Stimulated activated CD8-positive, alpha-beta memory T cell treated with anti-CD3 and anti-CD28 coated beads, Interleukin-7, amount 100 ng/mL, for 48 hours (primary cell): ENCODE results near the gene TBATA.

Experiments
- DNase-seq, 2 donors: peaks; one replicate each; pipeline ENCODE4 v3.0.0-alpha.2; 2020; ENCODE audit warnings: low read depth in 1 of 2; ENCODE audit errors: extremely low read depth in 1 of 2

Gene TBATA

DNA sequence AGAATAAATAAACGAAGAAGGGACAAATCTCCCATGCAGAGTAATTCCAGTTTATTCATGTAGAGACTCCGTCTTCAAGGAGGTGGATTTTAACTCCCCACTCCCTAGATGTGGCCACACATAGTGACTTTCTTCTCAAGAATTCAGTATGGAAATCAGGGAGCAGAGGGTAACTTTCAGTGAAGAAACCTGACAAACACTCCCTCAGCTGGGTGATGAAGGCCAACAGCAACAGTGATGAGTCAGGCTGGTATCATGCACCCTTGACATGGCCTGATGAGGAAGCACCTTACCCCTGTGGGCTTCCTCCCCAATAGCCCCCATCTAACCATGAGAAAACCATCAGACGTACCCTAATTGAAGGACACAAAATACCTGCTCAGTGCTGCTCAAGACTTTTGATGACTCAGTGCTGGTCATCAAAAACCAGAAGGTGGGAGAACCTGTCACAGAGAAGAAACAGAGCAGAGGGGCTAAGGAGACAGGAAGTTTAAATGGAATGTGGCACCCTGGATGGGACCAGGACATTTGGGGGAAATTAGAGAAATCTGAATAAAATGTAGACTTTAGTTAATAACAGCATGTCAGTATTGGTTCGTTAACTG lies 62.3 kb downstream of the TBATA start:
- no peak for DNase-seq
